Loucy (cell line): ENCODE data around the gene GTF2A1.

ENCODE experiments used
- EZH2phosphoT487 ChIP-seq: fragments of 200-600 bp; IDR thresholded peaks from 2 replicates; pipeline ENCODE4 v1.6.1; 2018; ENCODE audit warnings: antibody characterized with exemption, mild to moderate bottlenecking, moderate library complexity, borderline replicate concordance
- TF ChIP-seq, protein P1 (sequence below): fragments of 200-600 bp; sonication (generic); conservative IDR thresholded peaks from 2 replicates; pipeline ENCODE4 v1.5.1; 2014; ENCODE audit warnings: mild to moderate bottlenecking, antibody characterized with exemption, low read length

DNA sequence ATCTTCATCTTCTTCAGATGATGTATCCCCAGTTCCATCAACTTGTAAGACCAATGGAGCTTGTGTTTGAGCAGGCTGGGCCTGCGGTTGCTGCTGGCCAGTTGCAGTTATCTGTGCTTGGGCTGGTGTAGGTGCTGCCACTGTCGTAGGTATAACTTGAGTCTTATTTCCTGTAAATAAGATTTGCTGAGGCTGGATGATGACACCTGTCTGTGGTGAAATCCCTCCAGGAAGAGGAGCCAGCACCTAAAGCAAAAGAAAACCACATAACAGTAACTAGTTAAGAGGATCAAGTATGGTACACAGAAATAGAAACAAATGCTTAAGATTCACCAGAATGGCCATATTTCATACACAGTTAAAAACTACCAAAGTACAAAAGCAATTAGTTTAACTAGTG, 28.2 kb downstream of the GTF2A1 start:
- TF ChIP-seq, protein P1, sequence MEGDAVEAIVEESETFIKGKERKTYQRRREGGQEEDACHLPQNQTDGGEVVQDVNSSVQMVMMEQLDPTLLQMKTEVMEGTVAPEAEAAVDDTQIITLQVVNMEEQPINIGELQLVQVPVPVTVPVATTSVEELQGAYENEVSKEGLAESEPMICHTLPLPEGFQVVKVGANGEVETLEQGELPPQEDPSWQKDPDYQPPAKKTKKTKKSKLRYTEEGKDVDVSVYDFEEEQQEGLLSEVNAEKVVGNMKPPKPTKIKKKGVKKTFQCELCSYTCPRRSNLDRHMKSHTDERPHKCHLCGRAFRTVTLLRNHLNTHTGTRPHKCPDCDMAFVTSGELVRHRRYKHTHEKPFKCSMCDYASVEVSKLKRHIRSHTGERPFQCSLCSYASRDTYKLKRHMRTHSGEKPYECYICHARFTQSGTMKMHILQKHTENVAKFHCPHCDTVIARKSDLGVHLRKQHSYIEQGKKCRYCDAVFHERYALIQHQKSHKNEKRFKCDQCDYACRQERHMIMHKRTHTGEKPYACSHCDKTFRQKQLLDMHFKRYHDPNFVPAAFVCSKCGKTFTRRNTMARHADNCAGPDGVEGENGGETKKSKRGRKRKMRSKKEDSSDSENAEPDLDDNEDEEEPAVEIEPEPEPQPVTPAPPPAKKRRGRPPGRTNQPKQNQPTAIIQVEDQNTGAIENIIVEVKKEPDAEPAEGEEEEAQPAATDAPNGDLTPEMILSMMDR: no peak
- no peak for TF ChIP-seq EZH2phosphoT487
